ENCODE results near the gene DAGLA. TPM values are rescaled to one million over a fixed set of nuclear protein-coding genes. Genes with fewer than 3 reads are reported as not detected.
A peak's percentile ranks its signal among the peaks of the same experiment; 100 is the strongest.

DAGLA gene
- total RNA-seq, 1 donor from 2014 or later: 5.1 TPM

DNA sequence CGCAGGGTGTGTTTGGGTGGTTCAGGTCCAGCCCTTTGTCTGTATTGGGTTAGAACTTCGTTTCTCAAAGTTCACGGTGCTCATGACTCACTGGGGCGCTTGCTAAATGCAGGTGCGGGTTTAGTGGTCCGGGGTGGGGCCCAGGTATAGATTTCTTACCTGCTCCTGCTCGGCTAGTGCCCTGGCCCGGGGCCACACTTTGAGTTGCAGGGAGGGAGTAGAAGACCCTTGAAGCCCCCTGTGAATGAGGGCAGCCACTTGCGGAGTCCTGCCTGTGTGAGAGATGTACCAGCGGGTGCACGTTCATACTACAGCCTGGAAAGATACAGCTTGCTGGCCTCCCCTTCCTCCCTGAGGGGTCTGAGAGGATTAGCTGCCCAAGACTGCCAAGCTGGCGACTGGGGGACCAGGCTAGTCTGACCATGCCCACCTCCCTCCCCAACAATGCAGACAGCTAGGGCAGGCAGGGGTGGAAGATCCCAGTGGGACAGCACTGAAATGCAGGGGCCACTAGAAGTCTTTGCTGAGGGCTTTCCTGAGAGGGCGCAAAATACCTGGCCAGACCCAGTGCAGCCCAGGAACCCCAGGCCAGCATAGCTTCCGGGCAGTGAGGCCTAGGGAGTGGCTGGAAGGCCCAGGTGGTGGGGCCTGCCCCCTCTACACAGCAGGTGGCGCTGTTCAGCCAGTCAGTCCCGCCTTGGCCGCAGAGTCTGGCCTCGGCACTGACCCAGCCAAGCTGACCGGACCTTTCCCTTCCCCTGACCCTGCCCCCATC, 67.2 kb downstream of the DAGLA start:
- no peaks in the 10 kb centered on the region for H3K9me3 Mint-ChIP-seq (ENCODE audit: unreplicated experiment)
- TF ChIP-seq, protein P1, sequence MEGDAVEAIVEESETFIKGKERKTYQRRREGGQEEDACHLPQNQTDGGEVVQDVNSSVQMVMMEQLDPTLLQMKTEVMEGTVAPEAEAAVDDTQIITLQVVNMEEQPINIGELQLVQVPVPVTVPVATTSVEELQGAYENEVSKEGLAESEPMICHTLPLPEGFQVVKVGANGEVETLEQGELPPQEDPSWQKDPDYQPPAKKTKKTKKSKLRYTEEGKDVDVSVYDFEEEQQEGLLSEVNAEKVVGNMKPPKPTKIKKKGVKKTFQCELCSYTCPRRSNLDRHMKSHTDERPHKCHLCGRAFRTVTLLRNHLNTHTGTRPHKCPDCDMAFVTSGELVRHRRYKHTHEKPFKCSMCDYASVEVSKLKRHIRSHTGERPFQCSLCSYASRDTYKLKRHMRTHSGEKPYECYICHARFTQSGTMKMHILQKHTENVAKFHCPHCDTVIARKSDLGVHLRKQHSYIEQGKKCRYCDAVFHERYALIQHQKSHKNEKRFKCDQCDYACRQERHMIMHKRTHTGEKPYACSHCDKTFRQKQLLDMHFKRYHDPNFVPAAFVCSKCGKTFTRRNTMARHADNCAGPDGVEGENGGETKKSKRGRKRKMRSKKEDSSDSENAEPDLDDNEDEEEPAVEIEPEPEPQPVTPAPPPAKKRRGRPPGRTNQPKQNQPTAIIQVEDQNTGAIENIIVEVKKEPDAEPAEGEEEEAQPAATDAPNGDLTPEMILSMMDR (IDR thresholded peaks at IDR 0.05): peak; percentile 86
- DNase-seq (ENCODE audit: extremely low spot score, unreplicated experiment): peak; percentile 89
- no peak overlapping the region for H3K27ac Mint-ChIP-seq (ENCODE audit: unreplicated experiment)
- no peaks in the 10 kb centered on the region for H3K27me3 Mint-ChIP-seq (ENCODE audit: unreplicated experiment)
- H3K4me3 Mint-ChIP-seq (ENCODE audit: unreplicated experiment): no peak overlapping the region
- no peaks in the 10 kb centered on the region for H3K36me3 Mint-ChIP-seq (ENCODE audit: unreplicated experiment)
- peaks cover 8% of the 10 kb centered on the region for H3K4me1 Mint-ChIP-seq (ENCODE audit: unreplicated experiment)

DNA sequence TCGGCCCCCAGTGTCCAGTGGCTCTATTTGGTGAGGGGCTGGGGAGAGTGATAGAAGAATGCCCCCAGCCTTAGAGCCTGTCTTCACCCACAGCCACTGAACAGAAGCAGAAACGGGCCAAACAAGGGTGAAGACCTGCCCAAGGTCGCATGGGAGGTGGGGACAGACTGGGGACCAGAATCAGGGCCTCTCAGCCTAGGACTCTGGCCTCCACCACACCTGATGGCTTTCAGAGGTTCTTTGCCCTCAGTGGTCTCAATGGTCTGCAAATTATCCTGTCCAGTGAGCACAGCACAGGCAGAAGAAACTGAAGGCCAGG, 67.7 kb downstream of the DAGLA start:
- Mint-ChIP-seq H3K36me3 (ENCODE audit: unreplicated experiment) (no peaks in the 10 kb centered on the region), H3K4me3 (ENCODE audit: unreplicated experiment) (no peak overlapping the region), H3K27ac (ENCODE audit: unreplicated experiment) (no peak overlapping the region), H3K9me3 (ENCODE audit: unreplicated experiment) (no peaks in the 10 kb centered on the region), H3K27me3 (ENCODE audit: unreplicated experiment) (no peaks in the 10 kb centered on the region), H3K4me1 (ENCODE audit: unreplicated experiment) (peaks cover 8% of the 10 kb centered on the region)
- DNase-seq (ENCODE audit: extremely low spot score, unreplicated experiment): no peak
- TF ChIP-seq, protein P1 (IDR thresholded peaks at IDR 0.05): peak; percentile 6

DNA sequence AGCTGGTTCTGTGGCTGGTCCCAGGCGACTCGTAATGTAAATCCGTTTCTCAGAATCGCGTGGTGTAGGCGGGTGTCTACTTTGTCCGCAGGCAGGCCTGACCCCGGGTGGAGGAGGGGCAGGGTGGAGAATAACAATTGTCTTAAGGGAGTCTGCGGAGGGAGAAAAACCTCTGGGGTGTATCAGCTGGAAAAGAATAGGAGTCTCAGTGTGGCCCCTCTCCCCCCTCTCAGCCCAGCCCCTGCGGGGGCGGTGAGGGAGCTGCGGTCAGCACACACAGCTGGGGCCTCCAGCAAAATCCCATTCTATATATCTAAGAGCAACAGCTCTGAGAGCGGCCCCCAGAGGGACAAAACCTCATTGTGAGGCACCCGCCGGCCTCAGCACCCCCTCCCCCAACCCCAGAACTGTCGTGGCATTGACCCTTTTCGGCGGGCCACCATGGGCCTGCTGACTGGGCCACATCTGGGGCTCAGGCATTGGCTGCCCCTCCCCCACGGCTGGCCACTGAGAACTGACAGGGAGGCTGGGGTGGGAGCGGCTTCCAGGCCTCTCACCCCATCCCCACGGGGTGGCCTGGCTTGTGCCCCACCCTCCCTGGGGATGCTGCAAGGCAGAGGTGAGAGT, 69.5 kb downstream of the DAGLA start:
- H3K9me3 Mint-ChIP-seq (ENCODE audit: unreplicated experiment): no peaks in the 10 kb centered on the region
- no peak overlapping the region for H3K27ac Mint-ChIP-seq (ENCODE audit: unreplicated experiment)
- DNase-seq (ENCODE audit: extremely low spot score, unreplicated experiment): no peak
- TF ChIP-seq, protein P1 (IDR thresholded peaks at IDR 0.05): no peak
- H3K27me3 Mint-ChIP-seq (ENCODE audit: unreplicated experiment): no peaks in the 10 kb centered on the region
- peaks cover 10% of the 10 kb centered on the region for H3K4me1 Mint-ChIP-seq (ENCODE audit: unreplicated experiment)
- no peaks in the 10 kb centered on the region for H3K36me3 Mint-ChIP-seq (ENCODE audit: unreplicated experiment)
- H3K4me3 Mint-ChIP-seq (ENCODE audit: unreplicated experiment): no peak overlapping the region

- H3K36me3 Mint-ChIP-seq (ENCODE audit: unreplicated experiment): no peaks in the 10 kb centered on the region
- no peak overlapping the region for H3K27ac Mint-ChIP-seq (ENCODE audit: unreplicated experiment)
- no peaks in the 10 kb centered on the region for H3K27me3 Mint-ChIP-seq (ENCODE audit: unreplicated experiment)
- H3K4me3 Mint-ChIP-seq (ENCODE audit: unreplicated experiment): no peak overlapping the region
- TF ChIP-seq, protein P1 (IDR thresholded peaks at IDR 0.05): no peak
- peaks cover 11% of the 10 kb centered on the region for H3K4me1 Mint-ChIP-seq (ENCODE audit: unreplicated experiment)
- DNase-seq (ENCODE audit: extremely low spot score, unreplicated experiment): no peak
- no peaks in the 10 kb centered on the region for H3K9me3 Mint-ChIP-seq (ENCODE audit: unreplicated experiment)
Measured at GRCh38 chr11:61750631-61751273, 70.6 kb downstream of the DAGLA start.

- DNase-seq (ENCODE audit: extremely low spot score, unreplicated experiment): no peak
- no peaks in the 10 kb centered on the region for H3K36me3 Mint-ChIP-seq (ENCODE audit: unreplicated experiment)
- no peak overlapping the region for H3K27ac Mint-ChIP-seq (ENCODE audit: unreplicated experiment)
- H3K27me3 Mint-ChIP-seq (ENCODE audit: unreplicated experiment): no peaks in the 10 kb centered on the region
- H3K9me3 Mint-ChIP-seq (ENCODE audit: unreplicated experiment): no peaks in the 10 kb centered on the region
- peaks cover 17% of the 10 kb centered on the region for H3K4me1 Mint-ChIP-seq (ENCODE audit: unreplicated experiment)
- H3K4me3 Mint-ChIP-seq (ENCODE audit: unreplicated experiment): no peak overlapping the region
- TF ChIP-seq, protein P1 (IDR thresholded peaks at IDR 0.05): no peak
Measured at GRCh38 chr11:61751384-61751783, 71.2 kb downstream of the DAGLA start.
